C4-2B (cell line): ENCODE measurements around the gene UNC119.

ENCODE experiments used
- ZFX ChIP-seq: fragments of 450-650 bp; IDR thresholded peaks from 2 replicates; pipeline ENCODE4 v1.6.1; 2017
- TF ChIP-seq, protein P1 (sequence below): fragments of 450-650 bp; conservative IDR thresholded peaks from 2 replicates; pipeline ENCODE4 v1.5.1; 2017; ENCODE audit warnings: mild to moderate bottlenecking

DNA sequence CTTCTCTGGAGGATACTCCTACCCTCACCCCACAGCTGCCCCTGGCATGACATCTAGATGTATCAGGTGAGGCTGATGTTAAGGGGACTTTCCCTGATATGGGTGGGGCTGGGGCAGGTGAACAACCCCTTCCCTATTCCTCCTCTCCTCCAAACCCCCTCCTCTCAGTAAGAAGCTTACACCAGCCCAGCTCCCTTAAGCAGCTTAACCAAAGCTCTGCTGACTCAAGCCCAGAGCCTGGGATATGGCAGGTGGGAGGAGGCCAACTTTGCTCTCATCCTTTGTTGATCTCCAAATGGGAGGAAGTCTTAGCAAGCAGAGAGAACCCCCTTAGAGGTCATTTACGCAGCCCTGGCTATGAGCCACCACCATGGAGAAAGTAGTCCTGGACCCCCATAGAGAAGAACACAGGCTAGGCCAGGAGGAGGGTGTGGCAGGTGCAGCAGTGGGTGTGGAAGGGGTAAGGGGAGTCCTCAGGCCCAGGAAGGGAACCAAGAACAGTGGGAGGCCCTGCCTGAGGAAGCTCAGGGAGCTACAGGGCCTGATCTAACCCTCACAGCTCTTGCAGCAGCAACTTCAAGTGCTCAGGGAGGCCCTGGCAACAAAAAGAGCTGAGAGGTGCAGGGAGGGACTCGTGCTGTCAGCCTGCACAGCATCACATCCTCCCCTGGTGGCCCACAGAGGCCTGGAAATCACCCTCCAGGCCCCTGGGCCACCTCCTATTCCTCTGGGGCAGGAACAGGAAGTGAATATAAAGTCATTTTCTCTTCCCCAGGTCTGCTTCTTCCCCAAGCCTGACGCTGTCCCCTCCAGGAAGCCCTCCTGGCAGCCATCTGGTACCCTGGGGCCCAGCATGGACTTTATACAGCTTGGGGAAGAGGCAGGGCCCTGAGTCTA lies 2.9 kb downstream of the UNC119 start:
- TF ChIP-seq, protein P1, sequence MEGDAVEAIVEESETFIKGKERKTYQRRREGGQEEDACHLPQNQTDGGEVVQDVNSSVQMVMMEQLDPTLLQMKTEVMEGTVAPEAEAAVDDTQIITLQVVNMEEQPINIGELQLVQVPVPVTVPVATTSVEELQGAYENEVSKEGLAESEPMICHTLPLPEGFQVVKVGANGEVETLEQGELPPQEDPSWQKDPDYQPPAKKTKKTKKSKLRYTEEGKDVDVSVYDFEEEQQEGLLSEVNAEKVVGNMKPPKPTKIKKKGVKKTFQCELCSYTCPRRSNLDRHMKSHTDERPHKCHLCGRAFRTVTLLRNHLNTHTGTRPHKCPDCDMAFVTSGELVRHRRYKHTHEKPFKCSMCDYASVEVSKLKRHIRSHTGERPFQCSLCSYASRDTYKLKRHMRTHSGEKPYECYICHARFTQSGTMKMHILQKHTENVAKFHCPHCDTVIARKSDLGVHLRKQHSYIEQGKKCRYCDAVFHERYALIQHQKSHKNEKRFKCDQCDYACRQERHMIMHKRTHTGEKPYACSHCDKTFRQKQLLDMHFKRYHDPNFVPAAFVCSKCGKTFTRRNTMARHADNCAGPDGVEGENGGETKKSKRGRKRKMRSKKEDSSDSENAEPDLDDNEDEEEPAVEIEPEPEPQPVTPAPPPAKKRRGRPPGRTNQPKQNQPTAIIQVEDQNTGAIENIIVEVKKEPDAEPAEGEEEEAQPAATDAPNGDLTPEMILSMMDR, result no peak
- TF ChIP-seq ZFX, result no peak
